Suprapubic skin (tissue), 3 donors: ENCODE measurements around the gene COL8A2.

Experiments used
- EP300 ChIP-seq: sonication (generic); formaldehyde crosslinking; IDR thresholded peaks from one replicate; pipeline ENCODE4 v1.6.1; 2017; ENCODE audit warnings: antibody characterized with exemption
- POLR2A ChIP-seq, 2 donors: fragments of 450-650 bp; IDR thresholded peaks; one replicate each; pipeline ENCODE4 v1.6.1; 2017; ENCODE audit warnings: antibody characterized with exemption in 2 of 2, mild to moderate bottlenecking in 2 of 2, moderate library complexity in 2 of 2
- TF ChIP-seq, protein P1 (sequence below), 2 donors: fragments of 200-600 bp in 1 of 2; fragments of 450-650 bp in 1 of 2; sonication (generic) in 1 of 2; IDR thresholded peaks; one replicate each; pipeline ENCODE4 v1.5.1; 2016 to 2019; ENCODE audit warnings: antibody characterized with exemption in 2 of 2, mild to moderate bottlenecking in 1 of 2, moderate library complexity in 1 of 2

DNA sequence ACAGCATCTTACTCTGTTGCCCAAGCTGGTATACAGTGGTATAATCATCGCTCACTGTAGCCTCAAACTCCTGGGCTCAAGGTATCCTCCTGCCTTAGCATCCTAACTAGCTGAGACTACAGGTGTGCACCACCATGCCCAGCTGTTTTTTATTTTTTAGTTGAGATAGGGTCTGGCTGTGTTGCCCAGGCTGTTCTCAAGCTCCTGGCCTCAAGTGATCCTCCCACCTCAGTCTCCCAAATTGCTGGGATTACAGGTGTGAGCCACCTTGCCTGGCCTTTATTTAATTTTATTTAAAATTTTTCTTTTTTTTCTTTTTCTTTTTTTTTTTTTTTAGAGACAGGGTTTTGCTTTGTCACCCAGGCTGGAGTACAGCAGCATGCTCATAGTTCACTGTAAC is 40.1 kb upstream of the COL8A2 start:
- TF ChIP-seq, protein P1, sequence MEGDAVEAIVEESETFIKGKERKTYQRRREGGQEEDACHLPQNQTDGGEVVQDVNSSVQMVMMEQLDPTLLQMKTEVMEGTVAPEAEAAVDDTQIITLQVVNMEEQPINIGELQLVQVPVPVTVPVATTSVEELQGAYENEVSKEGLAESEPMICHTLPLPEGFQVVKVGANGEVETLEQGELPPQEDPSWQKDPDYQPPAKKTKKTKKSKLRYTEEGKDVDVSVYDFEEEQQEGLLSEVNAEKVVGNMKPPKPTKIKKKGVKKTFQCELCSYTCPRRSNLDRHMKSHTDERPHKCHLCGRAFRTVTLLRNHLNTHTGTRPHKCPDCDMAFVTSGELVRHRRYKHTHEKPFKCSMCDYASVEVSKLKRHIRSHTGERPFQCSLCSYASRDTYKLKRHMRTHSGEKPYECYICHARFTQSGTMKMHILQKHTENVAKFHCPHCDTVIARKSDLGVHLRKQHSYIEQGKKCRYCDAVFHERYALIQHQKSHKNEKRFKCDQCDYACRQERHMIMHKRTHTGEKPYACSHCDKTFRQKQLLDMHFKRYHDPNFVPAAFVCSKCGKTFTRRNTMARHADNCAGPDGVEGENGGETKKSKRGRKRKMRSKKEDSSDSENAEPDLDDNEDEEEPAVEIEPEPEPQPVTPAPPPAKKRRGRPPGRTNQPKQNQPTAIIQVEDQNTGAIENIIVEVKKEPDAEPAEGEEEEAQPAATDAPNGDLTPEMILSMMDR (IDR thresholded peaks at IDR 0.05): no peak
- TF ChIP-seq EP300: no peak
- TF ChIP-seq POLR2A (IDR thresholded peaks at IDR 0.05): no peak
